ENCODE data around the gene ZNF888.
"Not testable (repeated sequence)": the region's sequence is repeated elsewhere in the genome, so short reads cannot be mapped to it uniquely, and the experiment has no call there.

Gene ZNF888

DNA sequence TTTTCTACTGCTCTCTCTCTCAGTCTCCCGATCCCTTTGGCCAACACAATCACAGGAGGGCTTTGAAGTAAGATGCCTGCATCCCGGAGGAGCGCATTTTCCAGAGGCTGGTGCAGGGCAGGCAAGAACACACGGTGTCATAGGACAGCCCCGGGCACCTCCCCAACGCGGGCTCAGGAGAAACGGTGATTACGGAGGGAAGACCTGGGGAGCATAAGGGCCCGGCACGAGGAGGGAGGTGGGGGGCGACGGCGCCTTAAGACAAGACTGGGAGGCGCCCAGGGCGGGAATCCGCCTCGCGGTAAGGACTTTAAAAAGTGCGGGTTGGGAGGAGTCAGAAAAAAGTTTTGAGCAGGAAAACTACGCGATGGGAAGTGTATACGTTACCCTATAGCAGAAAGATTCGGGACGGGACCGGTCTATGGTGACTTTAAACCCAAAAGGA is 18.7 kb upstream of the ZNF888 start:
- no peak for DNase-seq (ENCODE audit: low read depth)

DNA sequence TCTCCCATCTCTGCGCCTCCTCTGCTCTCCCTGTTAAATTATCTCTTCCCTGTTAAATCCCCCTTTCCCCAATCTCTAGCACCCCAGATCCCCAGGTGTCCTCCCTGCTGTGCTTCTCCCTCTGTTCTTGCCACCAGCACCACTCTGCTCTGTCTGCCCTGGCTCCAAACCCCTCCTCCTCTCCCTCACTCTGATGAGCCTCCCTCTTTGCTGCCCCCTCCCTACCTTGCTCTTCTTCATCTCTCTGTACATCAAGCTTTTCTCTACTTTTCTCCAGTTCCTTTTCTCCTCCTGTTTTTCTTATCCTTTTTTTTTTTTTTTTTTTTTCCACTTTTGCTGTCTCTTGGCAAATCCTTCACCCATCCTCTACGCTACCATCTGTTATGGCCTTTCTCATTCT is 18.3 kb upstream of the ZNF888 start:
- not testable (repeated sequence) for DNase-seq (ENCODE audit: low read depth)

DNA sequence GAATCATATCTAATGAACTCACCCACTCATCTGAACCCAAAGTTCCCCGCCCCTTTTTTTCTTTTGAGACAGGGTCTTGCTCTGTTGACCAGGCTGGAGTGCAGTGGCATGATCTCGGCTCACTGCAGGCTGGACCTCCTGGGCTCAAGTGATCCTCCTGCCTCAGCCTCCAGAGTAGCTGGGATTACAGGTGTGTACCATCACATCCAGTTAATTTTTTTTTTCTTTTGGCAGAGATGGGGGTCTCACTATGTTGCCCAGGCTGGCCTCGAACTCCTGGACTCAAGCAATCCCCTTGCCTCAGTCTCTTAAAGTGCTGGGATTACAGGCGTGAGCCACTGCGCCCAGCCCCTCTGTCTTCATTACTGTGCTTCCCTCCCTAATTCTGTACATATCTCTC is 17.7 kb upstream of the ZNF888 start:
- not testable (repeated sequence) for DNase-seq (ENCODE audit: low read depth)

DNA sequence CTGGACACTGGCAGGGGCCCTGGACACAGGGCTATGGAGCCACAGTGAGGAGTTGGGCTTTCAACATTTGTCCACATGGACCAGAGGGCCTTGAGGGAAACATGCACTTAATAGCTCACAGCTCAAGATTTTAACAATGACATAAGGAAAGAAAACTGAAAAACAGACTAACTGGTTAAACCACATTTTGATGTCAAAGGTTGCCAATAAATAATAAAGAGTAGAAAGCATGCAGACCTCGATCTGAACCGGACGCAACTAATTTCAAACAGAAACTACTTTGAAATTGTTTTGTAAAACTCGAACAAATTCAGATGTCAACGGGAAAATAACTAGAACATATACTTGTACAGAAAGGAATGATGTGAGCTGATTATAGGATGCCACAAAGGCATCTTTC is 15.5 kb upstream of the ZNF888 start:
- no peak for DNase-seq (ENCODE audit: low read depth)

DNA sequence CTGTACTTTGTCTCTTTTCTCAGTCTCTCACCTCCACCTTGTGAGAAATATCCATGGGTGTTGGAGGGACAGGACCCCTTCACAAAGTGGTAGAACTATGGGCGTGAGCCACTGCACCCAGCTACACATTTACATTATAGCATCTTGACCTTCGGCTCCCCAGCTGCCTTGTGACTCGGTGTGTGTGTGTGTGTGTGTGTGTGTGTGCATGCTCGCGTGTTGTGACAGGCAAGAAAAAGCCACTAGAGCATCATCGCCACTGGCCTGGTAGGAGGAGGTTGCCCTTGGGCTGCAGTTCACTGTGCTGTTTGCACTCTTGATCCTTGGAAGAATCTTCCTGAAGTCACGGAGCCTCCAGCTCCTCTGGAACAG is 13.7 kb upstream of the ZNF888 start:
- DNase-seq (ENCODE audit: low read depth), result no peak

DNA sequence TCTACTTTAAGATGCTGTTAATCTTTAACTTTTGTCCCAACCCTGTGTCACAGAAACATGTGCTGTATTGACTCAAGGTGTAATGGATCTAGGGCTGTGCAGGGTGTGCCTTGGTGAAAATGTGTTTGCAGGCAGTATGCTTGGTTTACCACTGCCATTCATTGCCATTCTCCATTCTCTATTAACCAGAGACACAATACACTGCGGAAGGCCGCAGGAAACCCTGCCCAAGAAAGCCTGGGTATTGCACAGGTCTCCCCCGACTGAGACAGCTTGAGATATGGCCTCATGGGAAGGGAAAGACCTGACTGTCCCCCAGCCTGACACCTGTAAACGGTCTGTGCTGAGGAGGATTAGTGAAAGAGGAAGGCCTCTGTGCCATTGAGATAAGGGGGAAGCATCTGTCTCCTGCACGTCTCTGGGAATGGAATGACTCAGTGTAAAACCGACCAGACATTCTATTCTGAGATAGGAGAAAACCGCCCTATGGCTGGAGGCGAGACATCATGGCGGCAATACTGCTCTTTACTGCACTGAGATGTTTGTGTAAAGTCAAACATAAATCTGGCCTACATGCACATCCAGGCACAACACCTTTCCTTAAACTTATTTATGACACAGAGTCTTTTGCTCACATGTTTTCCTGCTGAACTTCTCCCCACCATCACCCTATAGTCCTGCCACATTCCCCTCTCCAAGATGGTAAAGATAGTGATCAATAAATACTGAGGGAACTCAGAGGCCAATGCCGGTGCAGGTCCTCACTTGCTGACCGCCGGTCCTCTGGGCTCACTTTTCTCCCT is 13.1 kb upstream of the ZNF888 start:
- DNase-seq (ENCODE audit: low read depth), result no peak

DNA sequence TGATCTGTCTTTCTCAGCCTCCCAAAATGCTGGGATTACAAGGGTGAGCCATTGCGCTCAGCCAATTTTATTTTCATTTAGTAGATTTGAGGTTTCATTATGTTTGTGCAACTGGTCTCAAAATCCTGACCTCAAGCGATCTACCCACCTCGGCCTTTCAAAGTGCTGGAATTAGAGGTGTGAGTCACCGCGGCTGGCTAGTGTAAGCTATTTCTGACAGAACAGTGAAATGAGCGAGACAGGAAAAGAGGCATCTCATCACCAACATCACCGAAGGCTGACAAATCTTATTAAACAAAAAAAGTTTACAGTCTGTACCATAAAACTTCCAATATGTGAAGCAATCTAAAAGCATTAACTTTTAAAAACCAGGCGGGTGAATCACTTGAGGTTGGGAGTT is 12.2 kb upstream of the ZNF888 start:
- DNase-seq (ENCODE audit: low read depth), result no peak

DNA sequence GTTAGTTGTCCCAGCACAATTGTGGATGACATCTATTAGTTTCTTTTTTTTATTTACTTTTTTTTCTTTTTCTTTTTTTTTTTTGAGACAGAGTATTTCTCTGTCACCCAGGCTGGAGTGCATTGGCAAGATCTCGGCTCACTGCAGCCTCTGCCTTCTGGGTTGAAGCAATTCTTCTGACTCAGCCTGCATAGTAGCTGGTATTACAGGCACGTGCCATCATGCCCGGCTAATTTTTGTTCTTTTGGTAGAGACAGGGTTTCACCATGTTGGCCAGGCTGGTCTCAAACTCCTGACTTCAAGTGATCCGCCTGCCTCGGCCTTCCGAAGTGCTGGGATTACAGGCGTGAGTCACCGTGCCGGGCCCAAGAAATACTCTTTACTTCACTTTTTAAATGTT is 1.4 kb upstream of the ZNF888 start:
- DNase-seq (ENCODE audit: low read depth), result not testable (repeated sequence)

DNA sequence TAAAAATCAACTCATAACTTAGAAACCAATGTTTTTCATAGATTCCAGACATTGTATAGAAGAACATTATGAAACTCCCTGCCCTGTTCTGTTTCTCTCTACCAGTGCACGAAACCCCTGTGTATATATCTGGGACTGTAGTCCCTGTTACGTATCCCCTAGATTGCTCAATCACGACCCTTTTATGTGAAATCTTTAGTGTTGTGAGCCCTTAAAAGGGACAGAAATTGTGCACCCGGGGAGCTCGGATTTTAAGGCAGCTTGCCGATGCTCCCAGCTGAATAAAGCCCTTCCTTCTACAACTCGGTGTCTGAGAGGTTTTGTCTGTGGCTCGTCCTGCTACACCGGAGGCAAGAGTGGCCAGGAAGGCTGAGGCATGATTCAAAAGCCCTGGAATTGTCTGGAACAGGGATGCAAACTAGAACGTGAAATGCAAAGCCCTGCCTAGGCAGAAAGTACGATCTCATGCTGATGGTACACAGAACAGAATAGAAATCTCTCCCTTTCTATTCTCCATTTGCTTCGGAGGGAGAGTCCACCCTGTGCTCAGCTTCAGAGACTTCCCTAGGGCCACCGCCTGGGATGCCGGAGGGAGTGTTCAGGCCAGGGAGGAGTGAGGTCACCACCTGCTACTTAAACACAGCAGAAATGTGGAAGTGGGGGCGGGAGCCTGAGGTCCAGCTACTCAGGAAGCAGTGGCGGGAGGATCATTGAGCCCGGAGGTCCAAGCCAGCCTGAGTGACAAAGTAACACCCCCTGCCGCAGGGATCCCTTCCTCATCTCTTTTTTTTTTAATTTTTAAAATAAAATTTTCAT is 758 bp upstream of the ZNF888 start:
- no peak for DNase-seq (ENCODE audit: low read depth)

DNA sequence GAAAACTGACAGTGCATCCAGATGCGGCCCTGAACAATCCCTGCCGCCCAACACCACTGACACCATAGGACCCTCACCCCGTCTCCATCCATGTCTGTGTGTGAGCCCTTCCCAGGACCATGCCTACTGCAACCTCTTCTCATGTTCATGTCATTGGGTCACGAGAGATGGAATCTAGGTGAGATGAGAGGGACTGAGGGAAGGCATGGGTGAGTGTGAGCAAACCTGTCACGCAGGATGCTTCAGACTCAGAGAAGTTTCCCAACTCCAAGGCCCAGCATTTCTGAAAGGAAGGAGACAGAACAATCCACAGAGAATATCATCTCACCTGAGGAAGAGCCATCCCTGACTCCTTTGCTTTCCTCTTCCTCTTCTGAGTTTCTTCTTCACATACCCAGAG is 5.7 kb downstream of the ZNF888 start:
- no peak for DNase-seq (ENCODE audit: low read depth)

DNA sequence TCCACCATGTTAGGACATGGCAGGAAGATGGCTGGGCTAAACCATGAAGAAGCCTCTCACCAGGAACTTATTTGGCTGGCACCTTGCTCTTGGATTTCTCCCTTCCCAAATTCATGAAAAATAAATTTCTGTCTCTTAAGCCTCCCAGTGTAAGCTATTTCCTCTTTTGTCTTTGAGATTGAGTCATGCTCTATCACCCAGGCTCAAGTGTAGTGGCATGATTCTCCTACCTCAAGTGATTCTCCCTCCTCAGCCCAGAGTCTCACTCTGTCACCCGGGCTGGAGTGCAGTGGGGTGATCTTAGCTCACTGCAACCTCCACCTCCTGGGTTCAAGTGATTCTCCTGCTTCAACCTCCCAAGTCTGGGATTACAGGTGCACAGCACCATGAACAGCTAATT is 12.6 kb downstream of the ZNF888 start:
- DNase-seq (ENCODE audit: low read depth), result no peak

DNA sequence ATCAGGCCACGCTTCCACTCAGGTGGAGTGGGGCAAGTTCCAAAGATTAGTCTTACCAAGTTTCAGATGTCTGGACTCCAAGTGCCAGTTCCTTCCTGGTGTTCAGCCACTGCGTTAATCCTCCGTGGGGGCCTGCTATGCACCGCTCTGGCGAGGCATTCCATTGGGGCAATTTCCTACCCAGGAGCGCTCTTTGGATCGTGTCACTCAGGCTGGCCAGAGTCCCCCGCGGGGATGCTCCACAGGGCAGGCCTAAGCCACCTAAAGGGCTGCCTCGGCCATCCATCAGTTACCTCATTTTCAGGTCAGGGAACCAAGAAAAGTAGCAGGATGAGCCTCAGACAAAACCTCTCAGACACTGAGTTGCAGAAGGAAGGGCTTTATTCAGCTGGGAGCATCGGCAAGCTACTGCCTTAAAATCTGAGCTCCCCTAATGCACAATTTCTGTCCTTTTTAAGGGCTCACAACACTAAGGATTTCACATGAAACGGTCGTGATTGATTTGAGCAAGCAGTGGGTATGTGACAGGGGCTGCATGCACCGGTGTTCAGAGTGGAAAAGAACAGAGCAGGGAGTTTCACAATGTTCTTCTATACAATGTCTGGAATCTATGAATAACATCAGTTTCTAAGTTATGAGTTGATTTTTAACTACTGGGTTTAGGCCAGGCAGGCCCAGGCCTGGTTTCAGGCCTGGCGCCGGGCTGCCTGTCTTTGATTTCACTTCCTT is 19.0 kb downstream of the ZNF888 start:
- not testable (repeated sequence) for DNase-seq (ENCODE audit: low read depth)

DNA sequence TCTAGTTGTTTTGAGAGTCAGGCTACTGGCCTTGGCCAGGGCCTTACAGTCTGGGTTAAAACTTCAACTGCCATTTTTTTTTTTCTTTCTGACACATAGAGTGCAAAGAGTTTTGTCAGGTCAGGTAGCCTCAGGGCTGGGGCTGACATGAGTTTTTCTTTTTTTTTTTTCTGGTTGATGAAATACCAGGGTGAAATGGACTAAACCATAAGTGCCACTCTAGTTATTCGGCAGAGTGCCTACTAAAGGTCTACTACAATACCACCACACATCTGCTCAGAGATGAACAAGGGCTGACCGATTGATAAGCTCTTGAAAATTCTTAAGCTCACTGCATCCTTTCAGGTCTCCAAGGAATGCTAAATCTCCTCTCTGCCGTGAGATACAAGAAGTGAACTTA is 21.4 kb downstream of the ZNF888 start:
- DNase-seq (ENCODE audit: low read depth), result no peak

DNA sequence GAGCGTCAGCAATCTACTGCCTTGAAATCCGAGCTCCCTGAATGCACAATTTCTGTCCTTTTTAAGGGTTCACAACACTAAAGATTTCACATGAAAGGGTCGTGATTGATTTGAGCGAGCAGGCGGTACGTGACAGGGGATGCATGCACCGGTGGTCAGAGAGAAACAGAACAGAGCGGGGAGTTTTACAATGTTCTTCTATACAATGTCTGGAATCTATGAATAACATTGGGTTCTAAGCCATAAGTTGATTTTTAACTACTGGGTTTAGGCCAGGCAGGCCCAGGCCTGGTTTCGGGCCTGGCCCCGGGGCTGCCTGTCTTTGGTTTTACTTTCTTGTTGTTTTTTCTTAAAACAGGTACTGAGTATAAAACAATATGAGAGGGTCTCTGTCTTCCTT is 24.6 kb downstream of the ZNF888 start:
- not testable (repeated sequence) for DNase-seq (ENCODE audit: low read depth)

DNA sequence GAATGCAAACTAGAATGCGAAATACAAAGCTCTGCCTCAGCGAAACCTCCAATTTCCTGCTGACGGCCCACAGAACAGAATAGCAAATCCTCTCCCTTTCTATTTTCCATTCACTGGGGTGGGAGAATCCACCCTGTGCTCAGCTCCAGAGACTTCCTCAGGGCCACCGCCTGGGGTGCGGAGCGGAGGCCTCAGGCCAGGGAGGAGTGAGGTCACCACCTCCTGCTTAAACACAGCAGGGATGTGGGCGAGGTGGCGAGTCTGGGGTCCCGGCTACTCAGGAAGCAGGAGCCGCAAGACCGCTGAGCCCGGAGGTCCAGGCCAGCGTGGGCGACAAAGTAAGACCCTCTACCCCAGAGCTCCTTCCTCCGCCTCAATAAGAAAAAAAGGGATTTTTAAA is 25.1 kb downstream of the ZNF888 start:
- DNase-seq (ENCODE audit: low read depth), result no peak

DNA sequence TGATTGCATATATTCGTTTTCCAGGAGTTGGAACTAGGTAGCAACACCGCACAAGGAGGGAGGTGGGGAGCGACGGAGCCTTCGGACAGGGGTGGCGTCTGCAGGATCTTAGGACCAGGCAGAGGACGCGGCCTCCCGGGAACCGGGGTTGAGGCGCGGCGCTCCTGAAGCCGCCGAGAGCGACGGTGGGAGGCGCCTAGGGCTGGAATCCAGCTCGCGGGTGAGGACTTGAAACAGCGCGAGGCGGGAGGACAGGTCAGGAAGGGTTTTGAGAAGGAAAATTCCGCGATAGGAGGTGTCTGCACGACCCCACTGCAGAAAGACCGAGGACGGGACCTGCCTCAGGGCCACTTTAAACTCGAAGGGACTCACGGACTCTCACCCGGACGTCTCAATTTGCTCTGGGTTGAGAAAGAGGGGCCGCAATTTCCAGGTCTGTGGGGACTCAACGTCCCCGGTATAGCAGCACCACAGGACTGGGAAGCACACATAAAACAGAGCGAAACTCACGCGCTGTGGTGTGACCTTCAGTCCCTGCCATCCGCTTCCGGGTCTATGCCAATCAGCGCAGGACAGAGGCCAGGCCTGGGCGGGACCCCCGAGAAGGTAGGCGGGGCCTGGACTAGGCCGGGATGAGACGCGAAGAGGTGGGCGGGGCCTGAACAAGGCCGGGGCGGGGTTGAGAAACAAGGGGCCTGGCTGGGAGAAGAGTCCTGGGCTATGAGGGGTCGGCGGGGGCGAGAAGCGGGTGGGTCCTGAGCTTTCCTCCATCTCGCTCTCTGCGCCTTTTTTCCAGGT is 25.9 kb downstream of the ZNF888 start, which contains the start of gene ZNF320:
Gene ZNF320 (minus strand): TSS at position 498 of the 798 bp plus-strand sequence. CDS start 7,380 bp downstream, outside the sequence.
- peak; percentile 86 for DNase-seq (ENCODE audit: low read depth)

DNA sequence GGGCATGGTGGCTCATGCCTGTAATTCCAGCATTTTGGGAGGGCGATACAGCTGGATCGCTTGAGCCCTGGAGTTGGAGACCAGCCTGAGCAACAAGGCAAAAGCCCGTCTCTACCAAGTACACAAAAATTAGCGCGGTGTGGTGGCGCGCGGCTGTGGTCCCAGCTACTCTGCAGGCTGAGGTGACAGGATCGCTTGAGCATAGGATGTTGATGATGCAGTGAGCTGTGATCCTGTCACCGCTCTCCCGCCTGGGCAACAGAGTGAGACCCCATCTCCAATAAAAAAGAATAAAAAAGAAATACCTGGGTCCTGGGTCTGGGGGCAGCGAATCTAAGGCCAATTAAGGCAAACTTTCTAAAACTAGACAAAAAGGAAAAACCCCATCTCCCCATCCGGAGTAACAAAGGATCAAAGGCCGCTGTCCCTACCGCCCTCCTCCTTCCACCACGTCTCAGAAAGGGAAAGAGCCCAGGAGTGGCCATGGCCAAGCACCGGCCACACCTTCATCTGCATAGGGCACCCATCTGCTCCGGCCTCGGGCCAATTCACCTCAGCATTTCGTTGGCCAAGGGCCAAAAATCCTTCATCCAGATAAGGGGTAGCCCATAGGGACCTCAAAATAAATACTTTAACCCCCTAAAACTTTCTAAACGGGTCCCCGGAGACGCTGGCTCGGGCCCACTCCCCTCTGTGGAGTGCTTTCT is 26.6 kb downstream of the ZNF888 start:
- no peak for DNase-seq (ENCODE audit: low read depth)

DNA sequence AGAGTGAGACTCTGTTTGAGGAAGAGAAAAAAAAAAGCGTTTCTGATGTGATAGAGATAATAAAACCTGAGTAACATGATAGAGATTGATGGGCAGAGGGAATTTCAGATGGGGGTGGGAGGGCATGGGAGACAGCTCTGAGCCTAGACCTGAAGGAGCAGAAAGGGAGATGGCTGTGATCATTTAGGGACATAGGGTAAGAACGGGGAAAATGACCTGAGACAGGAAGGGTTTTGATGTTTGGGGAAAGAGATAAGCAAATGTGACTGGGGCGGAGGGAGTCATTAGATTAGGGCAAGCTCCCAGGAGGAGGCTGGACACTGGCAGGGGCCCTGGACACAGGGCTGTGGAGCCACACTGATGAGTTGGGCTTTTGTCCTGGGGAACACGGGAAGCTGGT is 31.9 kb downstream of the ZNF888 start:
- no peak for DNase-seq (ENCODE audit: low read depth)

DNA sequence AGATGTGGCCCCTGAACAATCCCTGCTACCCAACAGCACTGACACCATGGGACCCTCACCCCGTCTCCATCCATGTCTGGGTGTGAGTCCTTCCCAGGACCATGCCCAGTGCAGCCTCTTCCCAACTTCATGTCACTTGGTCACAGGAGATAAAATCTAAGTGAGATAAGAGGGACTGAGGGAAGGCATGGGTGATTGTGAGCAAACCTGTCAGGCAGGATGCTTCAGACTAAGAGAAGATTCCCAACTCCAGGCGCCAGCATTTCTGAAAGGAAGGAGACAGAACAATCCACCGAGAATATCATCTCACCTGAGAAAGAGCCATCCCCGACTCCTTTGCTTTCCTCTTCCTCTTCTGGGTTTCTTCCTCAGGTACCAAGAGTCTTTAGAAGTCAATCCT is 33.3 kb downstream of the ZNF888 start:
- DNase-seq (ENCODE audit: low read depth), result no peak

DNA sequence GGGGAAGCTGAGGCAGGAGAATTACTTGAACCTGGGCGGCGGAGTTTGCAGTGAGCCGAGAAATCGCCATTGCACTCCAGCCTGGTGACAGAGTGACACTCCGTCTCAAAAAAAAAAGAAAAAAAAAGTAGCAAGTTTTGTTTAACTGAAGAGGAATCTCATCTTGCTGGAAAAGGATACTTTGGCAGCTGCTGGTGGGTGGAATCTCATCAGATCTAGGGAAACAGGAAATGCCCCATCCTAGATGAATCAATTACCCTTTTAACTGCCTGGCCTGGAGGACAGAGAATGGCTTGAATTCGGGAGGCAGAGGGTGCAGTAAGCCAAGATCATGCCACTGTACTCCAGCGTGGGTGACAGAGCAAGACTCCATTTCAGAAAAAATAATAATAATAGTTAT is 34.2 kb downstream of the ZNF888 start:
- no peak for DNase-seq (ENCODE audit: low read depth)

DNA sequence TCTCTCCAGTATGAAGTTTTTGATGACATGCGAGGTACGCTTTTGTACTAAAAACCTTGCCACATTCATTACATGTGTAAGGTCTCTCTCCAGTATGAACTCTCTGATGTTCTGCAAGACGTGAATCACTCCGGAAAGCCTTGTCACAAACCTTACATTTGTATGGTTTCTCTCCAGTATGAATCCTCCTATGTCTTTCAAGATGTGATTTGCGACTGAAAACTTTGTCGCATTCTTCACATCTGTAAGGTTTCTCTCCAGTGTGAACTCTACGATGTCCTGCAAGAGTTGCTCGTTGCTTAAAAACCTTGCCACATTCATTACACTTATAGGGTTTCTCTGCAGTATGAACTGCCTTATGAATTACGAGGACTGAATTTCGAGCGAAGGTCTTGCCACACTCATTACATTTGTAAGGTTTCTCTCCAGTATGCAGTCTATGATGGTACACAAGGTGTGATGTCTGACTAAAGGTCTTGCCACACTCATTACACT is 42.3 kb downstream of the ZNF888 start:
- no peak for DNase-seq (ENCODE audit: low read depth)
